Astrocyte (in vitro differentiated cells and primary cell): ENCODE results near the gene DGCR6.
"Not testable (repeated sequence)": the region's sequence is repeated elsewhere in the genome, so short reads cannot be mapped to it uniquely, and the experiment has no call there.

ENCODE experiments used
- EZH2 ChIP-seq: IDR thresholded peaks from 2 replicates; pipeline ENCODE4 v1.6.1; 2012; ENCODE audit warnings: mild to moderate bottlenecking, low read length, inconsistent platforms; ENCODE audit not compliant: insufficient read depth
- TF ChIP-seq, protein P1 (sequence below): IDR thresholded peaks from 2 replicates; pipeline ENCODE4 v1.5.1; 2011; ENCODE audit warnings: low read depth, mild to moderate bottlenecking, inconsistent platforms, low read length, moderate library complexity; ENCODE audit not compliant: insufficient read depth

DNA sequence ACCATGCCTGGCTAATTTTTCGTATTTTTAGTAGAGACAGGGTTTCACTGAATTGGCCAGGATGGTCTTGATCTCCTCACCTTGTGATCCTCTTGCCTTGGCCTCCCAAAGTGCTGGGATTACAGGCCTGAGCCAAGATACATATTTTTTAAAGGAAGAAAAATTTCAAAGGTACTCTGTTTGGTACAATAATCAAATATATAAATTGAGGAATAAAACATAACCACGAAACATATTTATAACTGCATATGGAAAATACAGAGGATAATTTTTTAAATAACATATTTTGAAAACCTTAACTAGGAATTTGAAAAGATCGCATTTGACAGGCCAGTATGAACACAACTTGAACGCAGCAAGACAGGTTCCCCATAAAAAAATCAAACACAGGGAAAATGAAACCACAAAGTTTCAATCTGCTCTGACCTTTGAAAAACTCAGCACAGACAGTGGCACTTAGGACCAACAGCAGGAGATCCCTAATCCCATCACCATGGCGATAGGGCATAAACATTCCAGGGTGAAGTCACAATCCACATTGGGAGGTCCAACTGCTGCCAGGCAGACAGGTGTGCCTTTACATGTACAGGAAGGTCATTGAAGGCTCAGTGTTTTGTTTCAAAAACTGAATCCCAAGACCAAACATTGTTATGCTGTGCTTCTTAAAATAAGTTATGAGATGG lies 15.5 kb upstream of the DGCR6 start:
- TF ChIP-seq, protein P1, sequence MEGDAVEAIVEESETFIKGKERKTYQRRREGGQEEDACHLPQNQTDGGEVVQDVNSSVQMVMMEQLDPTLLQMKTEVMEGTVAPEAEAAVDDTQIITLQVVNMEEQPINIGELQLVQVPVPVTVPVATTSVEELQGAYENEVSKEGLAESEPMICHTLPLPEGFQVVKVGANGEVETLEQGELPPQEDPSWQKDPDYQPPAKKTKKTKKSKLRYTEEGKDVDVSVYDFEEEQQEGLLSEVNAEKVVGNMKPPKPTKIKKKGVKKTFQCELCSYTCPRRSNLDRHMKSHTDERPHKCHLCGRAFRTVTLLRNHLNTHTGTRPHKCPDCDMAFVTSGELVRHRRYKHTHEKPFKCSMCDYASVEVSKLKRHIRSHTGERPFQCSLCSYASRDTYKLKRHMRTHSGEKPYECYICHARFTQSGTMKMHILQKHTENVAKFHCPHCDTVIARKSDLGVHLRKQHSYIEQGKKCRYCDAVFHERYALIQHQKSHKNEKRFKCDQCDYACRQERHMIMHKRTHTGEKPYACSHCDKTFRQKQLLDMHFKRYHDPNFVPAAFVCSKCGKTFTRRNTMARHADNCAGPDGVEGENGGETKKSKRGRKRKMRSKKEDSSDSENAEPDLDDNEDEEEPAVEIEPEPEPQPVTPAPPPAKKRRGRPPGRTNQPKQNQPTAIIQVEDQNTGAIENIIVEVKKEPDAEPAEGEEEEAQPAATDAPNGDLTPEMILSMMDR, result not testable (repeated sequence)
- TF ChIP-seq EZH2, result not testable (repeated sequence)
